D721Med (cell line): ENCODE measurements around the gene CEP170.

Source experiments
- DNase-seq: peaks from one replicate; pipeline ENCODE4 v3.0.0; 2011; ENCODE audit warnings: low spot score; ENCODE audit not compliant: insufficient read length
- FAIRE-seq: peaks from 2 replicates; lab custom pipeline; 2011; peaks lifted over from hg19 to GRCh38; lab: Jason Lieb, UNC
- CTCF ChIP-seq: IDR thresholded peaks from 2 replicates; pipeline ENCODE4 v1.5.1; 2012; ENCODE audit warnings: mild to moderate bottlenecking, control low read depth; ENCODE audit not compliant: insufficient read depth; ENCODE audit errors: missing control alignments

Gene CEP170

GRCh38 chr1:243269461-243269801 is 14.3 kb upstream of the CEP170 start:
- DNase-seq, result no peak
- TF ChIP-seq CTCF, result no peak
- FAIRE-seq, result no peak

- no peak for DNase-seq
- no peak for FAIRE-seq
- no peak for TF ChIP-seq CTCF
Measured at GRCh38 chr1:243268751-243269460, 13.8 kb upstream of the CEP170 start.

- no peak for TF ChIP-seq CTCF
- FAIRE-seq (no peak), DNase-seq (no peak)
Measured at GRCh38 chr1:243267914-243268653, 13.0 kb upstream of the CEP170 start.

GRCh38 chr1:243267471-243267880 is 12.4 kb upstream of the CEP170 start:
- no peak for FAIRE-seq
- DNase-seq, result no peak

GRCh38 chr1:243266231-243266630 is 11.2 kb upstream of the CEP170 start:
- FAIRE-seq (no peak), DNase-seq (no peak)
- TF ChIP-seq CTCF, result no peak

More at GRCh38 chr1:243267471-243267880, 12.4 kb upstream of the CEP170 start:
- no peak for TF ChIP-seq CTCF

GRCh38 chr1:243264717-243265116 is 9.6 kb upstream of the CEP170 start:
- no peak for TF ChIP-seq CTCF
- FAIRE-seq (peak; percentile 46), DNase-seq (no peak)

- TF ChIP-seq CTCF, result no peak
- DNase-seq (no peak), FAIRE-seq (peak; percentile 38)
Measured at GRCh38 chr1:243261390-243261789, 6.3 kb upstream of the CEP170 start.
